Lower leg skin (tissue), 4 donors: ENCODE results near the gene ATP6V1G2. TPM values are rescaled to one million over a fixed set of nuclear protein-coding genes. Genes with fewer than 3 reads are reported as not detected.

Source experiments
- DNase-seq, 2 donors: peaks; one replicate each; pipeline ENCODE4 v3.0.0-alpha.2; 2019; ENCODE audit warnings: low spot score in 2 of 2
- H3K4me3 ChIP-seq: fragments of 200-600 bp; sonication (generic); 2 replicates; pipeline ENCODE4 v1.5.1; 2017; ENCODE audit warnings: mild to moderate bottlenecking, low read depth; ENCODE audit not compliant: poor library complexity, severe bottlenecking
- POLR2A ChIP-seq, 2 donors: fragments of 450-650 bp; IDR thresholded peaks; one replicate each; pipeline ENCODE4 v1.6.1; 2016 to 2017; ENCODE audit warnings: antibody characterized with exemption in 2 of 2, mild to moderate bottlenecking in 1 of 2, moderate library complexity in 1 of 2
- WGBS, 2 donors: methylation state at CpG; one replicate each; pipeline ENCODE4 v1.1.5; 2018; 5-methylcytosine and 5-hydroxymethylcytosine counted together
- intact Hi-C: fragments of 100-400 bp; cut with DNase I; formaldehyde crosslinking; loops from one replicate; pipeline ENCODE4 v1.15.0; 2023; ENCODE audit warnings: low total_unique reads
- total RNA-seq, 4 donors: library from RNA; depleted of rRNA; stranded (reverse); fragments of >200 nt; gene quantifications; one replicate each; pipeline ENCODE4 v1.1.0, GENCODE V29; 2016
- TF ChIP-seq, protein P1 (sequence below), 3 donors: fragments of 450-650 bp; IDR thresholded peaks; one replicate each; pipeline ENCODE4 v1.5.1; 2016; ENCODE audit warnings: antibody characterized with exemption in 3 of 3, mild to moderate bottlenecking in 3 of 3, moderate library complexity in 2 of 3

The ATP6V1G2 gene
- total RNA-seq, 4 donors from 2014 or later = 0.46 to 1.3 TPM; not detected in 2

- WGBS, 2 donors = 58 to 64% methylated on average over 9 of the region's 9 CpGs
- no peak overlapping the region for H3K4me3 ChIP-seq
- TF ChIP-seq, protein P1, sequence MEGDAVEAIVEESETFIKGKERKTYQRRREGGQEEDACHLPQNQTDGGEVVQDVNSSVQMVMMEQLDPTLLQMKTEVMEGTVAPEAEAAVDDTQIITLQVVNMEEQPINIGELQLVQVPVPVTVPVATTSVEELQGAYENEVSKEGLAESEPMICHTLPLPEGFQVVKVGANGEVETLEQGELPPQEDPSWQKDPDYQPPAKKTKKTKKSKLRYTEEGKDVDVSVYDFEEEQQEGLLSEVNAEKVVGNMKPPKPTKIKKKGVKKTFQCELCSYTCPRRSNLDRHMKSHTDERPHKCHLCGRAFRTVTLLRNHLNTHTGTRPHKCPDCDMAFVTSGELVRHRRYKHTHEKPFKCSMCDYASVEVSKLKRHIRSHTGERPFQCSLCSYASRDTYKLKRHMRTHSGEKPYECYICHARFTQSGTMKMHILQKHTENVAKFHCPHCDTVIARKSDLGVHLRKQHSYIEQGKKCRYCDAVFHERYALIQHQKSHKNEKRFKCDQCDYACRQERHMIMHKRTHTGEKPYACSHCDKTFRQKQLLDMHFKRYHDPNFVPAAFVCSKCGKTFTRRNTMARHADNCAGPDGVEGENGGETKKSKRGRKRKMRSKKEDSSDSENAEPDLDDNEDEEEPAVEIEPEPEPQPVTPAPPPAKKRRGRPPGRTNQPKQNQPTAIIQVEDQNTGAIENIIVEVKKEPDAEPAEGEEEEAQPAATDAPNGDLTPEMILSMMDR (IDR thresholded peaks at IDR 0.05) = no peak
- no peak for TF ChIP-seq POLR2A (IDR thresholded peaks at IDR 0.05)
- DNase-seq = no peak
- intact Hi-C loops = no loop called here
Measured at GRCh38 chr6:31567531-31568370, 21.3 kb upstream of the ATP6V1G2 start.

- H3K4me3 ChIP-seq = no peak overlapping the region
- TF ChIP-seq, protein P1 (IDR thresholded peaks at IDR 0.05) = no peak
- TF ChIP-seq POLR2A (IDR thresholded peaks at IDR 0.05) = no peak
- DNase-seq = no peak
- intact Hi-C loops = no loop called here
Measured at GRCh38 chr6:31560697-31561058, 14.3 kb upstream of the ATP6V1G2 start.

GRCh38 chr6:31559958-31560696, 13.7 kb upstream of the ATP6V1G2 start:
- no peak for DNase-seq
- WGBS, 2 donors = 57 to 69% methylated on average over 7 of the region's 7 CpGs

DNA sequence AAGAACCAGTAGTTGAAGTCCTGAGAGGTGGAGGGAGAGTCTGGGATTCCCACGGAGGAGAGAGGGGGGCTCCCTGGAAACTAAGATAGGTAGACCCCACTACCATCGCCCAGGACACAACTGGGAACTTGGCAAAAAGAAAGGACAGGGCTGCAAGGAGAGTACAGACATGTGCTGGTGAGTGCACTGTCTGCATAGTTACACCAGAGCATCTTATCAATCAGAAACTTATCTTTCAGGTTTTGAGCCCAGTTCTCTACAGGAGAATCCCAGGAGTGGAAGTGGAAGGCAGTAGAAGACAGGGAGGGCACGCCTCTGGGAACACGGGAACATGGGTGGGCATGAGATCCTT, 13.2 kb upstream of the ATP6V1G2 start:
- TF ChIP-seq, protein P1 (IDR thresholded peaks at IDR 0.05) = no peak
- TF ChIP-seq POLR2A (IDR thresholded peaks at IDR 0.05) = no peak
- DNase-seq = no peak
- intact Hi-C loops = no loop called here
- H3K4me3 ChIP-seq = no peak overlapping the region
- WGBS, 2 donors = 67 to 69% methylated on average over 4 of the region's 4 CpGs

More at GRCh38 chr6:31559958-31560696, 13.7 kb upstream of the ATP6V1G2 start:
- intact Hi-C loops = no loop called here
- no peak overlapping the region for H3K4me3 ChIP-seq
- TF ChIP-seq, protein P1 (IDR thresholded peaks at IDR 0.05) = no peak
- no peak for TF ChIP-seq POLR2A (IDR thresholded peaks at IDR 0.05)

DNA sequence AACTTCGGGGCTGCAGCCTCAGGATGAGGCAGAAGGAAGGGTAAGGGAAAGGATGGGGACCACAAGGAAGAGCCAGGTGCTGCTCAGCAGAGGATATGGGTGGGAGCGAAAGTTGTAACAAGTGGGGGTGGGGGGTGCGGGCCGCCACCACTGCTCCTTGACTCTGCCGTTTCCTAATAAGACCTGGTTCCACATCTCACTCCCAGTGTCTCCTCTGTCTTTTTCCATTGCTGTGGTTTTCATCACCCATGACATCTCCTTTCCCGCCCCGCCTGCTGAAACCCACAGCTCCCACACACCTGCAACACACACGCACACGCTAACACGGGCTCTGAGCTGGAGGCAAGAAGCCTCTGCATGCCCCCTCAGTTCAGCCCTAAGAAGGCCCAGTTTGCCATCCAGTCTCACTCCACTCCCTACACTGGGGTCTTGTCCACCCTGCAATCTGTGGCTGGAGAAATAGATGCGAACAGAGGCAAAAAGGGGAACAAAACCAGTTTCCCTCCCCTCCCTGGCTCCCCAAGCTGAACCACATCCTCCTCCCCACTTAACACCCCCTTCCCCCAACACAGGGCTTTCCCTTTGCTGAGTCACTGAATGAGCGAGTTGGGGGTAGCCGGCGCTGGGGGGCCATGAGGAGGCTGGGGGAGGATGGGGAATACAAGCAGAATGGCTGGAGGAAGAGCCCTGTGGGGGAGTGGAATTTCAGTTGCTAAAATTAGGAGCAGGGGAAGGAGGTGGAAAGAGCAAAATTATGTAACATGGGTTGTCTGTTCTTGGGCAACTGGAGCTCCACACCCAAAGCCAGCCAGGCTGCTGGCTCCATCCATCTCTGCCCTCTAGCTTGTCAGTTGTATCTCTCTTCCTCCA, 12.5 kb upstream of the ATP6V1G2 start:
- no peak overlapping the region for H3K4me3 ChIP-seq
- TF ChIP-seq POLR2A (IDR thresholded peaks at IDR 0.05) = no peak
- TF ChIP-seq, protein P1 (IDR thresholded peaks at IDR 0.05) = no peak
- 78 to 79% methylated on average over 14 of the region's 14 CpGs for WGBS, 2 donors
- intact Hi-C loops = no loop called here
- DNase-seq = no peak
